ENCODE data around the gene FHIT.

GRCh38 chr3:61251174-61251972 is at the start of gene FHIT:
- TF ChIP-seq CTCF (IDR thresholded peaks at IDR 0.05) = peak in 3 of 7 experiments; percentile 21 to 28 (median 23)
- peak in 2 of 3 donors; percentile 72 to 80 for TF ChIP-seq POLR2A (IDR thresholded peaks at IDR 0.05)
